H9 (cell line): Measurements from ENCODE around the gene TMCC2. TPM values are rescaled to one million over a fixed set of nuclear protein-coding genes. Genes with fewer than 3 reads are reported as not detected.
A peak's percentile ranks its signal among the peaks of the same experiment; 100 is the strongest.

ENCODE experiments used
- DNase-seq: peaks from one replicate; pipeline ENCODE4 v3.0.0-alpha.2; 2017
- H2AFZ ChIP-seq: one replicate; pipeline ENCODE4 v1.6.1; 2013; ENCODE audit warnings: mild to moderate bottlenecking, low read length, control low read depth, moderate library complexity
- H2AK5ac ChIP-seq: 2 replicates; pipeline ENCODE4 v1.6.1; 2013; ENCODE audit warnings: low read length, control low read depth, mixed read lengths; ENCODE audit not compliant: insufficient read length
- H2BK120ac ChIP-seq: one replicate; pipeline ENCODE4 v1.6.1; 2013; ENCODE audit warnings: low read depth, mild to moderate bottlenecking, low read length, control low read depth, inconsistent platforms; ENCODE audit not compliant: poor library complexity, severe bottlenecking
- H2BK12ac ChIP-seq: 2 replicates; pipeline ENCODE4 v1.6.1; 2013; ENCODE audit warnings: low read length, control low read depth, mixed read lengths, low read depth; ENCODE audit not compliant: insufficient read length
- H2BK15ac ChIP-seq: 2 replicates; pipeline ENCODE4 v1.6.1; 2013; ENCODE audit warnings: low read depth, low read length, control low read depth
- H2BK20ac ChIP-seq: one replicate; pipeline ENCODE4 v1.6.1; 2013; ENCODE audit warnings: low read depth, mild to moderate bottlenecking, low read length, control low read depth, inconsistent platforms; ENCODE audit not compliant: poor library complexity, severe bottlenecking
- H2BK5ac ChIP-seq: 2 replicates; pipeline ENCODE4 v1.6.1; 2013; ENCODE audit warnings: low read length, control low read depth, mixed read lengths; ENCODE audit not compliant: insufficient read length
- H3K14ac ChIP-seq: 2 replicates; pipeline ENCODE4 v1.6.1; 2013; ENCODE audit warnings: low read length, control low read depth; ENCODE audit not compliant: insufficient read depth
- H3K18ac ChIP-seq: 2 replicates; pipeline ENCODE4 v1.6.1; 2013; ENCODE audit warnings: low read depth, mild to moderate bottlenecking, mixed read lengths, low read length, control low read depth; ENCODE audit not compliant: insufficient read length
- H3K23ac ChIP-seq: 2 replicates; pipeline ENCODE4 v1.6.1; 2013; ENCODE audit warnings: low read length, control low read depth, mixed read lengths, low read depth; ENCODE audit not compliant: insufficient read length
- H3K23me2 ChIP-seq: 2 replicates; pipeline ENCODE4 v1.6.1; 2013; ENCODE audit warnings: low read depth, mild to moderate bottlenecking, mixed read lengths, low read length, control low read depth; ENCODE audit not compliant: insufficient read length, poor library complexity, severe bottlenecking
- H3K27ac ChIP-seq: 2 replicates; pipeline ENCODE4 v1.5.1; 2013; ENCODE audit warnings: low read length, control low read depth, mixed read lengths, low read depth; ENCODE audit not compliant: insufficient read length
- H3K27me3 ChIP-seq: 2 replicates; pipeline ENCODE4 v1.6.1; 2013; ENCODE audit warnings: low read length, control low read depth, inconsistent platforms; ENCODE audit not compliant: insufficient read depth
- H3K4ac ChIP-seq: 2 replicates; pipeline ENCODE4 v1.6.1; 2013; ENCODE audit warnings: low read depth, mild to moderate bottlenecking, control low read depth, inconsistent platforms, low read length, moderate library complexity
- H3K4me1 ChIP-seq: 2 replicates; pipeline ENCODE4 v1.6.1; 2013; ENCODE audit warnings: low read length, control low read depth, inconsistent platforms; ENCODE audit not compliant: insufficient read depth
- H3K4me2 ChIP-seq: 2 replicates; pipeline ENCODE4 v1.6.1; 2013; ENCODE audit warnings: low read length, control low read depth, mixed read lengths; ENCODE audit not compliant: insufficient read length, insufficient read depth
- H3K56ac ChIP-seq: 2 replicates; pipeline ENCODE4 v1.6.1; 2013; ENCODE audit warnings: low read depth, mild to moderate bottlenecking, mixed read lengths, low read length, control low read depth; ENCODE audit not compliant: insufficient read length
- H3K79me1 ChIP-seq: 2 replicates; pipeline ENCODE4 v1.6.1; 2013; ENCODE audit warnings: low read depth, mild to moderate bottlenecking, moderate library complexity, low read length, control low read depth, inconsistent platforms; ENCODE audit not compliant: insufficient read depth, poor library complexity, severe bottlenecking
- H3K79me2 ChIP-seq: 2 replicates; pipeline ENCODE4 v1.6.1; 2013; ENCODE audit warnings: low read length, control low read depth, inconsistent platforms; ENCODE audit not compliant: insufficient read depth
- H3K9ac ChIP-seq: 2 replicates; pipeline ENCODE4 v1.6.1; 2013; ENCODE audit warnings: low read length, control low read depth, mixed read lengths; ENCODE audit not compliant: insufficient read length; ENCODE audit errors: extremely low read depth
- H3K9me3 ChIP-seq: one replicate; pipeline ENCODE4 v1.6.1; 2013; ENCODE audit warnings: low read depth, low read length, inconsistent platforms; ENCODE audit not compliant: control insufficient read depth
- H3T11ph ChIP-seq: one replicate; pipeline ENCODE4 v1.6.1; 2013; ENCODE audit warnings: mild to moderate bottlenecking, low read length, control low read depth, inconsistent platforms
- H4K20me1 ChIP-seq: one replicate; pipeline ENCODE4 v1.6.1; 2013; ENCODE audit not compliant: control insufficient read depth, insufficient read length, insufficient read depth
- H4K5ac ChIP-seq: 2 replicates; pipeline ENCODE4 v1.6.1; 2013; ENCODE audit warnings: low read depth, mild to moderate bottlenecking, mixed read lengths, low read length, control low read depth; ENCODE audit not compliant: insufficient read length
- H4K8ac ChIP-seq: replicated peaks from 2 replicates; pipeline ENCODE4 v1.6.1; 2013; ENCODE audit warnings: low read length, control low read depth, mixed read lengths, low read depth; ENCODE audit not compliant: insufficient read length
- H4K91ac ChIP-seq: 2 replicates; pipeline ENCODE4 v1.6.1; 2013; ENCODE audit warnings: low read depth, mild to moderate bottlenecking, moderate library complexity, mixed read lengths, low read length, control low read depth; ENCODE audit not compliant: insufficient read length
- H3K27ac Mint-ChIP-seq, 3 experiments: 2 replicates in 2 of 3; 3 replicates in 1 of 3; pipeline ENCODE4 v1.8.0; 2020 to 2021; ENCODE audit warnings: mixed read lengths in 3 of 3, mild to moderate bottlenecking in 1 of 3, moderate library complexity in 1 of 3
- H3K27me3 Mint-ChIP-seq: 2 replicates; pipeline ENCODE4 v1.8.0; 2021; ENCODE audit warnings: low read depth, mild to moderate bottlenecking, moderate library complexity, mixed read lengths
- H3K36me3 Mint-ChIP-seq, 3 experiments: 2 replicates in 2 of 3; 3 replicates in 1 of 3; pipeline ENCODE4 v1.8.0; 2020 to 2021; ENCODE audit warnings: low read depth in 3 of 3, mixed read lengths in 3 of 3; ENCODE audit not compliant: insufficient read depth in 1 of 3
- H3K4me1 Mint-ChIP-seq, 2 experiments: 2 replicates each; pipeline ENCODE4 v1.8.0; 2020; ENCODE audit warnings: mixed read lengths in 2 of 2
- H3K4me3 Mint-ChIP-seq, 2 experiments: 2 replicates in 1 of 2; 3 replicates in 1 of 2; pipeline ENCODE4 v1.8.0; 2020 to 2021; ENCODE audit warnings: mild to moderate bottlenecking in 2 of 2, mixed read lengths in 2 of 2, moderate library complexity in 1 of 2
- H3K9me3 Mint-ChIP-seq, 2 experiments: 2 replicates in 1 of 2; 3 replicates in 1 of 2; pipeline ENCODE4 v1.8.0; 2020; ENCODE audit warnings: mild to moderate bottlenecking in 2 of 2, mixed read lengths in 2 of 2, moderate library complexity in 1 of 2
- WGBS: extraction: QIAGEN DNeasy Blood & Tissue Kit; methylation state at CpG from one replicate; pipeline ENCODE4 v1.1.7; 2013; ENCODE audit warnings: missing lambda C conversion rate, low lambda C conversion rate, mixed read lengths; ENCODE audit not compliant: insufficient read length; ENCODE audit errors: extremely low coverage; 5-methylcytosine and 5-hydroxymethylcytosine counted together
- total RNA-seq: library from RNA; stranded (reverse); gene quantifications from 2 replicates; pipeline ENCODE4 v1.2.1, GENCODE V29; 2021
- TF ChIP-seq, protein P1 (sequence below): fragments of 200-600 bp; sonication (generic); conservative IDR thresholded peaks from 3 replicates; pipeline ENCODE4 v1.8.0; 2021; ENCODE audit warnings: antibody characterized with exemption, mild to moderate bottlenecking

Gene TMCC2
- total RNA-seq, 1 experiment from 2014 or later: 11.7 TPM

- Histone ChIP-seq H2BK12ac (no peak overlapping the region), H3K9ac (no peak overlapping the region), H4K5ac (no peak overlapping the region), H2AFZ (no peak overlapping the region), H3K23ac (no peak overlapping the region), H2BK20ac (no peak overlapping the region), H2BK120ac (no peak overlapping the region), H4K8ac (no peak overlapping the region), H3K23me2 (no peaks in the 10 kb centered on the region), H3K4me2 (no peak overlapping the region), H3K56ac (no peak overlapping the region), H3K4ac (no peak overlapping the region), H2BK5ac (no peak overlapping the region), H3K79me1 (no peaks in the 10 kb centered on the region), H3K18ac (no peak overlapping the region), H2AK5ac (no peak overlapping the region), H3K14ac (no peak overlapping the region), H3K27ac (no peak overlapping the region), H3K27me3 (no peaks in the 10 kb centered on the region), H3K9me3 (no peaks in the 10 kb centered on the region), H4K91ac (no peak overlapping the region), H3K4me1 (peaks cover 8% of the 10 kb centered on the region), H4K20me1 (no peaks in the 10 kb centered on the region), H2BK15ac (no peak overlapping the region), H3T11ph (no peak overlapping the region), H3K79me2 (no peaks in the 10 kb centered on the region)
- TF ChIP-seq, protein P1, sequence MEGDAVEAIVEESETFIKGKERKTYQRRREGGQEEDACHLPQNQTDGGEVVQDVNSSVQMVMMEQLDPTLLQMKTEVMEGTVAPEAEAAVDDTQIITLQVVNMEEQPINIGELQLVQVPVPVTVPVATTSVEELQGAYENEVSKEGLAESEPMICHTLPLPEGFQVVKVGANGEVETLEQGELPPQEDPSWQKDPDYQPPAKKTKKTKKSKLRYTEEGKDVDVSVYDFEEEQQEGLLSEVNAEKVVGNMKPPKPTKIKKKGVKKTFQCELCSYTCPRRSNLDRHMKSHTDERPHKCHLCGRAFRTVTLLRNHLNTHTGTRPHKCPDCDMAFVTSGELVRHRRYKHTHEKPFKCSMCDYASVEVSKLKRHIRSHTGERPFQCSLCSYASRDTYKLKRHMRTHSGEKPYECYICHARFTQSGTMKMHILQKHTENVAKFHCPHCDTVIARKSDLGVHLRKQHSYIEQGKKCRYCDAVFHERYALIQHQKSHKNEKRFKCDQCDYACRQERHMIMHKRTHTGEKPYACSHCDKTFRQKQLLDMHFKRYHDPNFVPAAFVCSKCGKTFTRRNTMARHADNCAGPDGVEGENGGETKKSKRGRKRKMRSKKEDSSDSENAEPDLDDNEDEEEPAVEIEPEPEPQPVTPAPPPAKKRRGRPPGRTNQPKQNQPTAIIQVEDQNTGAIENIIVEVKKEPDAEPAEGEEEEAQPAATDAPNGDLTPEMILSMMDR: no peak
- H3K27me3 Mint-ChIP-seq: no peaks in the 10 kb centered on the region; the same call in 1 of the 2 replicates
- no peaks in the 10 kb centered on the region for H3K9me3 Mint-ChIP-seq
- H3K4me3 Mint-ChIP-seq: no peak overlapping the region; a peak in 1 of 5 replicates
- peak overlapping the region in 2 of 3 experiments; percentile 87 to 88; a peak in 2 of 7 replicates for H3K27ac Mint-ChIP-seq
- H3K4me1 Mint-ChIP-seq: peaks cover 43% of the 10 kb centered on the region in 2 experiments
- H3K36me3 Mint-ChIP-seq: no peaks in the 10 kb centered on the region
- no CpG with 5 or more reads among the region's 8 CpGs for WGBS
- DNase-seq: no peak
Measured at GRCh38 chr1:205258719-205259118, 31.0 kb downstream of the TMCC2 start.
